Activated naive CD8-positive, alpha-beta T cell treated with anti-CD3 and anti-CD28 coated beads, Interleukin-2, amount 10 ng/mL, durations not matched to agents 7 days and 5 days (primary cell): ENCODE results near the gene TMA16. TPM values are rescaled to one million over a fixed set of nuclear protein-coding genes. Genes with fewer than 3 reads are reported as not detected.
"Not testable (repeated sequence)": the region's sequence is repeated elsewhere in the genome, so short reads cannot be mapped to it uniquely, and the experiment has no call there.

Source experiments
- ATAC-seq: fragments of 150-1000 bp; cut with Tn5 transposase; one replicate; pipeline ENCODE4 v1.10.0; 2021; ENCODE audit warnings: low read depth, moderate library complexity
- POLR2A ChIA-PET: fragments of 350-600 bp; sonication (Branson Sonifier 250); formaldehyde crosslinking; loops from one replicate; lab custom pipeline; 2021; ENCODE audit warnings: antibody characterized with exemption; lab: Charles Lee
- DNase-seq: peaks from one replicate; pipeline ENCODE4 v3.0.0; 2021
- H3K27ac Mint-ChIP-seq: one replicate; pipeline ENCODE4 v1.8.0; 2022; ENCODE audit warnings: mild to moderate bottlenecking, mixed read lengths
- H3K27me3 Mint-ChIP-seq: one replicate; pipeline ENCODE4 v1.8.0; 2022; ENCODE audit warnings: mild to moderate bottlenecking, moderate library complexity, mixed read lengths
- H3K36me3 Mint-ChIP-seq: one replicate; pipeline ENCODE4 v1.8.0; 2021; ENCODE audit warnings: mild to moderate bottlenecking, mixed read lengths
- H3K4me1 Mint-ChIP-seq: one replicate; pipeline ENCODE4 v1.8.0; 2021; ENCODE audit warnings: mixed read lengths
- H3K4me3 Mint-ChIP-seq: one replicate; pipeline ENCODE4 v1.8.0; 2022; ENCODE audit warnings: mild to moderate bottlenecking, moderate library complexity, mixed read lengths
- H3K9me3 Mint-ChIP-seq: one replicate; pipeline ENCODE4 v1.8.0; 2021; ENCODE audit warnings: mixed read lengths
- total RNA-seq, 2 experiments: library from RNA; stranded (reverse); gene quantifications; one replicate each; pipeline ENCODE4 v1.2.3, GENCODE V29; 2021

The TMA16 gene
- total RNA-seq, 2 experiments from 2014 or later, result 27.3 to 29.5 TPM

GRCh38 chr4:163534056-163534455 lies 39.6 kb downstream of the TMA16 start:
- no peak overlapping the region for H3K27ac Mint-ChIP-seq

DNA sequence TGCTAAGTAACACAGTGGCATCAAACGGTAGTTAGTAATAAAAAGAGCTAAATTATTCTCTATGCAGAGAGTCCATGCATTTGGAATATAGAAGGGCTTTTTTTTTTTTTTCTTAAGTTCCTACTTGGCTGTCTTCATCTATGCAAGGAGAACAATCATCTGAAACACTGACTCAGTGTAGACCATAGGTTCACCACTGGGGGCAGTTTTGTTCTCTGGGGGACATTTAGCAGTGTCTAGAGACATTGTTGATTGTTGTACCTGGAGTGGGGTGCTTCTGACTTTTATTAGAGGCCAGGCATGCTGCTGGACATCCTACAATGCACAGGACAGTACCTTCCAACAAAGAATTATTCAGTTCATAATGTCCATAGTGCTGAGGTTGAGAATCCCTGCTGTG lies 41.2 kb downstream of the TMA16 start:
- POLR2A ChIA-PET, result no interaction called here
- ATAC-seq, result peak; percentile 42

More at GRCh38 chr4:163534056-163534455, 39.6 kb downstream of the TMA16 start:
- Mint-ChIP-seq H3K4me3 (no peak overlapping the region), H3K27me3 (no peaks in the 10 kb centered on the region), H3K4me1 (no peaks in the 10 kb centered on the region), H3K36me3 (peaks cover 6% of the 10 kb centered on the region), H3K9me3 (no peaks in the 10 kb centered on the region)
- POLR2A ChIA-PET, result no interaction called here
- DNase-seq (no peak), ATAC-seq (no peak)

DNA sequence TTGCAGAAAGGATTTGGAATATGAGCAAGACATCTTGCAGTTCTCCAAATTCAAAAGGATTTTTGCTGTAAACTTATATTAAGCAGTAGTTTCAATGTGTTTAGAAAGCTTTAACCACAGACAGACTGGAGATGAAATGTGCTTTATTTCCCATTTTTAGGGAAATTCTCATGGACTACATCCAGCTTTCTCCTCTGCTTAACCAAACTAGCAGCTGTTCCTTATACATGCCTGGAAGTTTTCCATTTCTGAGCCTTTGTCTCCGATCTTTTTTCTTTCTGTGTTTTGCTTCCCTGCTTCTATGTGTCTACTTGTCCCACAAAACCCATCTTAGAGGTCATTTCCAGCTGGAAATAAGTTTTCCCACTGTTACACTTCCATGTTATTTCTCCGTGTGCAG lies 41.6 kb downstream of the TMA16 start:
- Mint-ChIP-seq H3K27me3 (no peaks in the 10 kb centered on the region), H3K27ac (no peak overlapping the region), H3K4me3 (no peak overlapping the region), H3K4me1 (no peaks in the 10 kb centered on the region), H3K36me3 (peaks cover 5% of the 10 kb centered on the region), H3K9me3 (no peaks in the 10 kb centered on the region)
- ATAC-seq, result no peak
- no peak for DNase-seq
- POLR2A ChIA-PET, result no interaction called here

More for the DNA sequence above, 41.2 kb downstream of the TMA16 start:
- H3K4me1 Mint-ChIP-seq, result no peaks in the 10 kb centered on the region
- no peak overlapping the region for H3K27ac Mint-ChIP-seq
- no peak overlapping the region for H3K4me3 Mint-ChIP-seq
- H3K36me3 Mint-ChIP-seq, result peaks cover 6% of the 10 kb centered on the region
- no peak for DNase-seq
- no peaks in the 10 kb centered on the region for H3K9me3 Mint-ChIP-seq
- H3K27me3 Mint-ChIP-seq, result no peaks in the 10 kb centered on the region

DNA sequence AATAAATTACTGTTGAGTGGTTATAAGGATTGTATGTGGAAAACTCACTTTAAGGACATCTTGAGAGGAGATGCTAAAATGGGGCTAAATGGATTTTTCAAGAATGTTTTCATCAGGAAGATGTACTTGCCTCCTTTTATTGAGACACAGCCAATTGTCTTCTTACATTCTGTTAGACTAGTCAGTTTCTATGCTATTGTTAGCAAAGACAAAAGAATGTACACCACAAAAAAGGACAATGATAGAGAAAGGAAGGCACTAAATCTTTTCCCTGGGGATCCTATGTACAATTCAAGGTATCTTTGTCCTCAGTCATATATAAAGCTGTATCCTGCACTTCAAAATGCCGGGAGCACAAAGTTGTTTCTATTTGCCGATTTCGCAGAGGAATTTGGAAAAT lies 42.6 kb downstream of the TMA16 start:
- H3K36me3 Mint-ChIP-seq, result peaks cover 2% of the 10 kb centered on the region
- POLR2A ChIA-PET, result no interaction called here
- H3K27ac Mint-ChIP-seq, result no peak overlapping the region
- H3K4me3 Mint-ChIP-seq, result no peak overlapping the region
- H3K4me1 Mint-ChIP-seq, result no peaks in the 10 kb centered on the region
- no peaks in the 10 kb centered on the region for H3K27me3 Mint-ChIP-seq
- no peak for ATAC-seq
- DNase-seq, result no peak
- H3K9me3 Mint-ChIP-seq, result no peaks in the 10 kb centered on the region

- H3K9me3 Mint-ChIP-seq, H3K4me3 Mint-ChIP-seq, POLR2A ChIA-PET, H3K27ac Mint-ChIP-seq, H3K36me3 Mint-ChIP-seq, H3K4me1 Mint-ChIP-seq, ATAC-seq, DNase-seq, H3K27me3 Mint-ChIP-seq: not testable (repeated sequence)
These were observed 44.3 kb downstream of the TMA16 start for GRCh38 chr4:163538820-163539219.

DNA sequence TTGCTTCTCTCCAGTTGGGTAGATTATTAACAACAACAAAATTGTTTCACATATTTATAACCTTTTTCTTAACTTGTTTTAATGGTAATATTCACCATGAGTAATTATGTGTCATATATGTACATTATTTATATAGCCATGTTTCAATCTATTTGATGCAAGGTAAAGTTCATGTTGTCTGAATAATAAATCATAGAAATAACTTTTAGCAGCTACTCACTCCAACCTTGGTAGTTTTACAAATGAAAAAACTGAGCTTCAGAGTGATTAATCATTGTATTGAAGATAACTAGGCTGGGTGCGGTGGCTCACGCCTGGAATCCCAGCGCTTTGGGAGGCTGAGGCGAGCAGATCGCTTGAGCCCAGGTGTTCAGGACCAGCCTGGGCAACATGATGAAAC lies 46.0 kb downstream of the TMA16 start:
- POLR2A ChIA-PET, result no interaction called here
- H3K4me1 Mint-ChIP-seq, result no peaks in the 10 kb centered on the region
- ATAC-seq, result no peak

GRCh38 chr4:163540977-163541376 lies 46.5 kb downstream of the TMA16 start:
- Mint-ChIP-seq H3K36me3 (peaks cover 2% of the 10 kb centered on the region), H3K4me1 (no peaks in the 10 kb centered on the region), H3K4me3 (no peak overlapping the region), H3K27me3 (no peaks in the 10 kb centered on the region), H3K9me3 (no peaks in the 10 kb centered on the region), H3K27ac (no peak overlapping the region)
- POLR2A ChIA-PET, result interaction anchor here (0.6 kb wide), 1 partner anchor 1976 kb away, joined by 3 read pairs; no protein-coding TSS in a partner anchor
- DNase-seq (no peak), ATAC-seq (no peak)

More for the DNA sequence above, 46.0 kb downstream of the TMA16 start:
- peaks cover 2% of the 10 kb centered on the region for H3K36me3 Mint-ChIP-seq
- no peak overlapping the region for H3K27ac Mint-ChIP-seq
- no peaks in the 10 kb centered on the region for H3K9me3 Mint-ChIP-seq
- no peaks in the 10 kb centered on the region for H3K27me3 Mint-ChIP-seq
- H3K4me3 Mint-ChIP-seq, result no peak overlapping the region
- DNase-seq, result no peak

GRCh38 chr4:163542275-163542674 lies 47.8 kb downstream of the TMA16 start:
- POLR2A ChIA-PET, result interaction anchor here (1.7 kb wide), 1 partner anchor 48 kb away, joined by 8 read pairs; the partner anchor contains the start of gene TMA16
- Mint-ChIP-seq H3K9me3 (no peaks in the 10 kb centered on the region), H3K27me3 (no peaks in the 10 kb centered on the region), H3K27ac (no peak overlapping the region), H3K36me3 (no peaks in the 10 kb centered on the region), H3K4me3 (no peak overlapping the region), H3K4me1 (no peaks in the 10 kb centered on the region)
- DNase-seq, result no peak
- no peak for ATAC-seq

GRCh38 chr4:163544407-163545038 lies 50.0 kb downstream of the TMA16 start:
- H3K36me3 Mint-ChIP-seq, result no peaks in the 10 kb centered on the region
- H3K27me3 Mint-ChIP-seq, result no peaks in the 10 kb centered on the region
- H3K4me3 Mint-ChIP-seq, result no peak overlapping the region
- H3K27ac Mint-ChIP-seq, result no peak overlapping the region
- no peaks in the 10 kb centered on the region for H3K9me3 Mint-ChIP-seq
- peak; percentile 69 for DNase-seq
- peak; percentile 81 for ATAC-seq
- peaks cover 2% of the 10 kb centered on the region for H3K4me1 Mint-ChIP-seq
- POLR2A ChIA-PET, result no interaction called here

DNA sequence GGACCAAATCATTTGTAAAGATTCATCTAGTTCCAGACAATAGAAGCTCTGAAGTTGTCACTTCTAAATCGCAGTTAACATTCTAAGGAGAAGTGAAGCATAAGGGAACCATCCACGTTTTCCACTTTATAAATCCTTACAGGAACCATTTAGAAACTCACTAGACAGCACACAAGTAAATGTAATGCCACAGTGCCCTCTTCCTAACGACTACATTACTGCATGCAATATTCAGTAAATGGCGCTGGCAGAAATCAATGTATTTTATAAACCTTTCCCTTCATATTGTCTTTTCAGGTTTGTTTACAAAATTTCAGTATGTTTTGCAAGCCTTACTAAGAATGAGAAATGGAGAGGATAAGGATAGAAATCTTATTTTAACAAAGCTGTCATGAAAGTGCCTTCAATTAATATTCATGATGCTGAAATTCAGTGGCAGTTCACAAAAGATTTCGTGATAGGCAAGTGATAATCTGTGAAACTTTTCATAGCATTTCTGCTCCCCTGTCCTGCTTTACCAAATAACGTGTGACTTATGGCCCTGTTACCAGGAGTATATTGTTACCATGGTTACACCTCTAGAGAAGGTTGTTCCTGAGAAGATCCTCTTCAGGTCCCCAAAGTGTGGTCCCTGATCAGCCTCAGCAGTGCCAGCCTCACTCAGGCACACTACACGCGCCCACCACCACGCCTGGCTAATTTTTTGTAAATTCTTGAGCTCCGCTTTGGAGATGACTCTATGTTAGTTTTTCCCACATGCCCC lies 54.2 kb downstream of the TMA16 start:
- peak; percentile 23 for ATAC-seq
- H3K4me3 Mint-ChIP-seq, result no peak overlapping the region
- no peaks in the 10 kb centered on the region for H3K9me3 Mint-ChIP-seq
- POLR2A ChIA-PET, result interaction anchor here (2.2 kb wide), 1 partner anchor 55 kb away, joined by 11 read pairs; the partner anchor contains the start of gene TMA16
- H3K27ac Mint-ChIP-seq, result no peak overlapping the region
- no peaks in the 10 kb centered on the region for H3K36me3 Mint-ChIP-seq
- no peaks in the 10 kb centered on the region for H3K27me3 Mint-ChIP-seq
- H3K4me1 Mint-ChIP-seq, result peaks cover 6% of the 10 kb centered on the region
- DNase-seq, result no peak

DNA sequence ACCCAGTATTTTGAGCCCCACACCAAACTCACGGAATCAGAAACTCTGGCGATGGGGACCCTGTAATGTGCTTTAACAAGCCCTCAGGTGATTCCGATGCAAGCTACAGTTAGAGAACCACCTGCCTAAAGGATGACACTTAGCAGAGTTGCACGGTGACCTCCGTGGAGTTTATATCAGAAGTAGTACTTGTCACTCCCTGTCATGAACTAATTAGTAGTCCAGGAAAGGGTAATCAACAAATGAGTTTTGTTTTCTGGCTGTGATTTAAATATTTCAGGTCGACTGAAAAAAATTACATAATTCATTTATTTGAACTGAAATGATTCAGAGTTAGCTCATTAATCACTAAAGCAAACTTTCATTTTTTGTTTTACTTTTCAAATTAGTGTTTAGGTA lies 56.4 kb downstream of the TMA16 start:
- Mint-ChIP-seq H3K9me3 (no peaks in the 10 kb centered on the region), H3K4me3 (no peak overlapping the region), H3K36me3 (no peaks in the 10 kb centered on the region), H3K27me3 (no peaks in the 10 kb centered on the region), H3K27ac (no peak overlapping the region), H3K4me1 (peaks cover 8% of the 10 kb centered on the region)
- POLR2A ChIA-PET, result interaction anchor here (2.2 kb wide), 1 partner anchor 57 kb away, joined by 11 read pairs; the partner anchor contains the start of gene TMA16
- ATAC-seq, result no peak
- DNase-seq, result no peak

GRCh38 chr4:163553146-163553545 lies 58.7 kb downstream of the TMA16 start:
- POLR2A ChIA-PET, result no interaction called here
- no peaks in the 10 kb centered on the region for H3K9me3 Mint-ChIP-seq

DNA sequence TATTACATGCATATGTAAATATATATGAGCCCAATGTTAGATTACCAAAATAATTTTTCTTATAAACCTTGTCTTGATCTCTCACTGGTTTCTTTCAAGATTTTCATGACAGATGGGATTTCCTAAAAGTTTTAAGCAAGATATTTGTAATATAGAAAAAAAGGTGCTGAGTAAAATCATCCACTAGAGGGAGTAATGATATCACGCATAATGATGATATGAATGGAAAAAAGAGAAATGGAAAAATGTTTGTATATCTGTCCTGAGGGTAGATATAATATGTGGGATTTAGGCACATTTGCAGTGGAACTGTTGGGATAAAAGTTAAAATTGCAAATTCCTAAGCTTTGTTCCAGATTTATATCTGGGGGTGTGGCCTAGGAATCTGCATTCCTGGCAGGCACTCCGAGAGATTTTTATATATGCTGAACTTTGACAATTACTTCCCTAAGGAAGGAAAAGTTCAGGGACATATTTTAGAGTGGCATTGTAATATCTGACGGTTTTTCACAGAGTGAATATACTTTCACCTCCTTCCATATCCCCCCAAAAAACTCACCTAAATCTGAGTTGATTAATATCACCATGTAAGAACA lies 60.5 kb downstream of the TMA16 start:
- Mint-ChIP-seq H3K9me3 (no peaks in the 10 kb centered on the region), H3K27ac (no peak overlapping the region), H3K36me3 (no peaks in the 10 kb centered on the region), H3K27me3 (no peaks in the 10 kb centered on the region), H3K4me1 (peaks cover 20% of the 10 kb centered on the region), H3K4me3 (no peak overlapping the region)
- POLR2A ChIA-PET, result no interaction called here
- ATAC-seq (no peak), DNase-seq (no peak)

More at GRCh38 chr4:163553146-163553545, 58.7 kb downstream of the TMA16 start:
- DNase-seq, result no peak
- no peaks in the 10 kb centered on the region for H3K27me3 Mint-ChIP-seq
- no peaks in the 10 kb centered on the region for H3K36me3 Mint-ChIP-seq
- no peak for ATAC-seq
- H3K4me3 Mint-ChIP-seq, result no peak overlapping the region
- no peak overlapping the region for H3K27ac Mint-ChIP-seq
- H3K4me1 Mint-ChIP-seq, result peaks cover 11% of the 10 kb centered on the region
